GM21390 (cell line): ENCODE measurements around the gene PRM3.
A peak's percentile ranks its signal among the peaks of the same experiment; 100 is the strongest.

ENCODE experiments used
- ATAC-seq: cut with Tn5 transposase; IDR thresholded peaks from one replicate; pipeline ENCODE4 v1.9.1; 2021; ENCODE audit not compliant: unreplicated experiment

The PRM3 gene

GRCh38 chr16:11229432-11229831 is 44.0 kb downstream of the PRM3 start:
- no peak for ATAC-seq

DNA sequence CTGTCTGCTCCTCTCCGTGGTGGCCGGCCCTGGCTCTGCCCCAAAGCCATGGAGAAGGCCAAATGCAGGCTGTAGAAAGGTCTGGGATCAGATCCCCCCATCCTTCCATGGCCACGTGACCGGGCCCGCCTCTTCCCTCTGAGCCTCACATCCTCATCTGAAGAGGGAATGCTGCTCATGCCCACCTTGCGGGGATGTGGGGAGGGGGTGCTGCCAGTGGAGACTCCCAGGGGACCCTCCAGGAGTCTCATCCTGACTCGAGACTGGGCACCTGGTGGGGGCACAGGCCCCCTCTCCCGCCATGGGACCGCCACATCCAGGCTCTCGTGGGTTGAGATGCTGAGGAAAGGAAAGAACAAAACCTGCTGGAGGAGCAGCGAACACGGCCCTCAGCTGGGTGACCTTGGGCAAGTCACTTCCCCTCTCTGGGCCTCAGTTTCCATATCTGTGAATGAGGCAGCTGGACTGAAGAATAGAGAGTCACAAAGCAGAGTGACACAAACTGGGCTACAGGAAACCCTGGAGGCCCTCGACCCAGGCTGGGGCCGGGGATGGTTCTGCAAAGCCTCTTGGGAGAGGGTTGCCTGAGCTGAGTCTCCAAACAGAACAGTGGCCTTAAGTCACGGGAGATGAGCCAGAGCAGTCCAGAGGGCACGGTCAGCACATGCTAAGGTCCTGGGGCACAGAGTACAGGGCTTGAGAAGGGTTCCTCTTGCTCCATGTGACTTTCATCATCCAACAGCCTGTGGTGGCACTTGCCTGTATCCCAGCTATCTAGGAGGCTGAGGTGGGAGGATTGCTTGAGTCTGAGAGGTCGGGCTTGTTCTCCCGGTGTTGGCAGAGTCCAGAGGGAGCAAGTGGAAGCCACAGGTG is 47.5 kb downstream of the PRM3 start:
- no peak for ATAC-seq

- peak; percentile 83 for ATAC-seq
Observed at GRCh38 chr16:11224894-11225676, 48.3 kb downstream of the PRM3 start.

GRCh38 chr16:11224096-11224893 is 49.1 kb downstream of the PRM3 start:
- no peak for ATAC-seq
